Adrenal gland (tissue), 5 donors: ENCODE measurements around the gene TENT5A.

ENCODE experiments used
- CTCF ChIP-seq, 6 experiments: fragments of 450-650 bp in 4 of 6; fragments of 200-600 bp in 2 of 6; sonication (generic) in 1 of 6; IDR thresholded peaks; 1 replicate in 5 of 6; 2 replicates in 1 of 6; pipeline versions ENCODE4 v1.5.1 to v1.8.0; 2016 to 2021; ENCODE audit warnings: antibody characterized with exemption in 6 of 6, mild to moderate bottlenecking in 2 of 6, moderate library complexity in 1 of 6
- POLR2A ChIP-seq, 2 donors: fragments of 450-650 bp; IDR thresholded peaks; one replicate each; pipeline ENCODE4 v1.6.1; 2017; ENCODE audit warnings: antibody characterized with exemption in 2 of 2, mild to moderate bottlenecking in 2 of 2, moderate library complexity in 1 of 2
- donor health status: DM: no; HTN: no; CAD: no.

GRCh38 chr6:81739230-81740195 is 13.0 kb downstream of the TENT5A start:
- no peak for TF ChIP-seq CTCF (IDR thresholded peaks at IDR 0.05)
- no peak for TF ChIP-seq POLR2A (IDR thresholded peaks at IDR 0.05)
